ENCODE results near the gene MEGF11.

MEGF11 gene

GRCh38 chr15:66126456-66126855, 127.1 kb downstream of the MEGF11 start:
- peak overlapping the region in 1 of 3 experiments; percentile 7 for H3K27ac Mint-ChIP-seq
- H3K4me3 Mint-ChIP-seq: no peak overlapping the region
- no peaks in the 10 kb centered on the region for H3K9me3 Mint-ChIP-seq
- TF ChIP-seq CTCF (IDR thresholded peaks at IDR 0.05; ENCODE audit: unreplicated experiment in 3 of 3): no peak
- peaks cover 32% of the 10 kb centered on the region for H3K27me3 Mint-ChIP-seq (ENCODE audit: low read depth)
- H3K4me1 Mint-ChIP-seq: peaks cover 18% of the 10 kb centered on the region
- no peaks in the 10 kb centered on the region for H3K36me3 Mint-ChIP-seq (ENCODE audit: low read depth)

GRCh38 chr15:66126031-66126441, 127.5 kb downstream of the MEGF11 start:
- no peaks in the 10 kb centered on the region for H3K36me3 Mint-ChIP-seq (ENCODE audit: low read depth)
- peaks cover 14% of the 10 kb centered on the region for H3K4me1 Mint-ChIP-seq
- no peak overlapping the region for H3K4me3 Mint-ChIP-seq
- H3K9me3 Mint-ChIP-seq: no peaks in the 10 kb centered on the region
- peak overlapping the region in 1 of 3 experiments; percentile 7 for H3K27ac Mint-ChIP-seq
- no peak for TF ChIP-seq CTCF (IDR thresholded peaks at IDR 0.05; ENCODE audit: unreplicated experiment in 3 of 3)
- H3K27me3 Mint-ChIP-seq (ENCODE audit: low read depth): peaks cover 32% of the 10 kb centered on the region

GRCh38 chr15:66124651-66125050, 128.9 kb downstream of the MEGF11 start:
- Mint-ChIP-seq H3K9me3 (no peaks in the 10 kb centered on the region), H3K4me1 (peaks cover 13% of the 10 kb centered on the region), H3K4me3 (no peak overlapping the region), H3K27me3 (ENCODE audit: low read depth) (peaks cover 40% of the 10 kb centered on the region), H3K27ac (no peak overlapping the region), H3K36me3 (ENCODE audit: low read depth) (no peaks in the 10 kb centered on the region)
- TF ChIP-seq CTCF (IDR thresholded peaks at IDR 0.05; ENCODE audit: unreplicated experiment in 3 of 3): no peak

GRCh38 chr15:66123799-66124198, 129.8 kb downstream of the MEGF11 start:
- Mint-ChIP-seq H3K27ac (no peak overlapping the region), H3K4me1 (peaks cover 13% of the 10 kb centered on the region), H3K4me3 (no peak overlapping the region), H3K9me3 (no peaks in the 10 kb centered on the region), H3K36me3 (ENCODE audit: low read depth) (no peaks in the 10 kb centered on the region), H3K27me3 (ENCODE audit: low read depth) (peaks cover 37% of the 10 kb centered on the region)
- no peak for TF ChIP-seq CTCF (IDR thresholded peaks at IDR 0.05; ENCODE audit: unreplicated experiment in 3 of 3)

GRCh38 chr15:66120422-66120821, 133.1 kb downstream of the MEGF11 start:
- no peaks in the 10 kb centered on the region for H3K9me3 Mint-ChIP-seq
- peaks cover 41% of the 10 kb centered on the region for H3K27me3 Mint-ChIP-seq (ENCODE audit: low read depth)
- no peak for TF ChIP-seq CTCF (IDR thresholded peaks at IDR 0.05; ENCODE audit: unreplicated experiment in 3 of 3)
- H3K4me3 Mint-ChIP-seq: no peak overlapping the region
- H3K36me3 Mint-ChIP-seq (ENCODE audit: low read depth): no peaks in the 10 kb centered on the region
- no peak overlapping the region for H3K27ac Mint-ChIP-seq
- peaks cover 2% of the 10 kb centered on the region for H3K4me1 Mint-ChIP-seq

GRCh38 chr15:66117841-66118240, 135.7 kb downstream of the MEGF11 start:
- Mint-ChIP-seq H3K36me3 (ENCODE audit: low read depth) (no peaks in the 10 kb centered on the region), H3K27me3 (ENCODE audit: low read depth) (peaks cover 51% of the 10 kb centered on the region), H3K9me3 (no peaks in the 10 kb centered on the region), H3K4me3 (no peak overlapping the region), H3K27ac (no peak overlapping the region), H3K4me1 (no peaks in the 10 kb centered on the region)
- no peak for TF ChIP-seq CTCF (IDR thresholded peaks at IDR 0.05; ENCODE audit: unreplicated experiment in 3 of 3)
